Cardiac septum (tissue), 1 donor: ENCODE measurements around the gene KLHL21. TPM values are rescaled to one million over a fixed set of nuclear protein-coding genes. Genes with fewer than 3 reads are reported as not detected.

Experiments used
- total RNA-seq: library from RNA; stranded (reverse); fragmentation: NEBNext Ultra II Directional; extraction: Animal tissue kit (Norgen Biotek cat#: 25700); gene quantifications from one replicate; pipeline ENCODE4 v1.2.1, GENCODE V29; 2021
- donor health status: DM: no; HTN: no; CAD: no.

The KLHL21 gene
- total RNA-seq, 1 donor from 2014 or later: 33.1 TPM

Other genes with a start within 250 kb of the KLHL21 start
- 13.8 TPM for gene ACOT7, start 209.1 kb downstream of the KLHL21 start, total RNA-seq
- not detected for gene HES2, start 182.9 kb downstream of the KLHL21 start, total RNA-seq
- gene ESPN, start 178.1 kb downstream of the KLHL21 start, total RNA-seq: 0.32 TPM
- 8.5 TPM for gene TNFRSF25, start 136.7 kb downstream of the KLHL21 start, total RNA-seq
- 14.9 TPM for gene PLEKHG5, start 111.2 kb downstream of the KLHL21 start, total RNA-seq
- gene NOL9, start 48.4 kb downstream of the KLHL21 start, total RNA-seq: 16.5 TPM
- gene TAS1R1, start 47.6 kb downstream of the KLHL21 start, total RNA-seq: not detected
- gene ZBTB48, start 22.9 kb downstream of the KLHL21 start, total RNA-seq: 10.7 TPM
- 9.3 TPM for gene PHF13, start 10.9 kb upstream of the KLHL21 start, total RNA-seq
- gene THAP3, start 22.0 kb upstream of the KLHL21 start, total RNA-seq: 8.8 TPM
- gene DNAJC11, start 98.9 kb upstream of the KLHL21 start, total RNA-seq: 49.4 TPM
- gene CAMTA1, start 182.6 kb upstream of the KLHL21 start, total RNA-seq: 114 TPM